IMR-90 (cell line): ENCODE measurements around the gene SRI. TPM values are rescaled to one million over a fixed set of nuclear protein-coding genes. Genes with fewer than 3 reads are reported as not detected.

ENCODE experiments used
- ATAC-seq: fragments of 200-7000 bp; cut with Tn5 transposase; 2 replicates; pipeline ENCODE4 v1.9.1; 2020; ENCODE audit warnings: low read depth, mild to moderate bottlenecking, moderate library complexity
- BruUV-seq: library from RNA; stranded (reverse); fragments of 400-500 nt; replicated peaks from 2 replicates; lab custom pipeline; 2021; lab: Mats Ljungman, UMichigan
- CTCF ChIA-PET: fragments of 300-600 bp; formaldehyde crosslinking; extraction: SDS; loops from one replicate; lab custom pipeline; 2021; ENCODE audit warnings: antibody characterized with exemption; lab: Yijun Ruan, JAX
- POLR2A ChIA-PET: fragments of 300-600 bp; sonication (Branson Sonifier 250); formaldehyde crosslinking; loops from one replicate; lab custom pipeline; 2022; ENCODE audit warnings: antibody characterized with exemption; ENCODE audit not compliant: unreplicated experiment; lab: Charles Lee
- DNase-seq: peaks from one replicate; pipeline ENCODE4 v3.0.0; 2013
- H2AFZ ChIP-seq: replicated peaks from 2 replicates; pipeline ENCODE3; 2013; ENCODE audit warnings: low read length, mild to moderate bottlenecking; ENCODE audit not compliant: poor library complexity
- H2AK5ac ChIP-seq: 2 replicates; pipeline ENCODE4 v1.6.1; 2013; ENCODE audit warnings: low read depth, low read length, inconsistent platforms
- H2AK9ac ChIP-seq: replicated peaks from 2 replicates; pipeline ENCODE3; 2013; ENCODE audit warnings: mild to moderate bottlenecking, low read depth, low read length, moderate library complexity; ENCODE audit not compliant: poor library complexity
- H2BK120ac ChIP-seq: 2 replicates; pipeline ENCODE4 v1.6.1; 2013; ENCODE audit warnings: low read depth, low read length, inconsistent platforms
- H2BK15ac ChIP-seq: 3 replicates; pipeline ENCODE4 v1.6.1; 2013; ENCODE audit warnings: low read depth, low read length, inconsistent platforms
- H2BK20ac ChIP-seq: 2 replicates; pipeline ENCODE4 v1.6.1; 2013; ENCODE audit warnings: low read depth, mild to moderate bottlenecking, inconsistent platforms, low read length, moderate library complexity
- H2BK5ac ChIP-seq: 2 replicates; pipeline ENCODE4 v1.6.1; 2013; ENCODE audit warnings: mild to moderate bottlenecking, low read depth, low read length, inconsistent platforms; ENCODE audit not compliant: poor library complexity, severe bottlenecking
- H3K14ac ChIP-seq: replicated peaks from 2 replicates; pipeline ENCODE4 v1.6.1; 2013; ENCODE audit warnings: low read depth, low read length, inconsistent platforms
- H3K18ac ChIP-seq: 2 replicates; pipeline ENCODE4 v1.6.1; 2013; ENCODE audit warnings: low read depth, low read length, control low read depth
- H3K23ac ChIP-seq: 2 replicates; pipeline ENCODE4 v1.6.1; 2013; ENCODE audit warnings: low read depth, low read length, inconsistent platforms
- H3K27ac ChIP-seq: 2 replicates; pipeline ENCODE4 v1.5.1; 2013; ENCODE audit warnings: mild to moderate bottlenecking, control low read depth, low read length; ENCODE audit not compliant: insufficient read depth
- H3K27me3 ChIP-seq: 2 replicates; pipeline ENCODE4 v1.6.1; 2013; ENCODE audit warnings: low read length; ENCODE audit not compliant: control insufficient read depth, insufficient read depth
- H3K36me3 ChIP-seq: 2 replicates; pipeline ENCODE4 v1.6.1; 2013; ENCODE audit warnings: low read length, mixed read lengths; ENCODE audit not compliant: control insufficient read depth, insufficient read depth
- H3K4ac ChIP-seq: 2 replicates; pipeline ENCODE4 v1.6.1; 2013; ENCODE audit warnings: low read depth, low read length, inconsistent platforms
- H3K4me1 ChIP-seq: 2 replicates; pipeline ENCODE4 v1.6.1; 2013; ENCODE audit warnings: low read length, mixed read lengths; ENCODE audit not compliant: control insufficient read depth, insufficient read depth
- H3K4me2 ChIP-seq: 2 replicates; pipeline ENCODE4 v1.6.1; 2013; ENCODE audit warnings: low read depth, mild to moderate bottlenecking, control low read depth, low read length, moderate library complexity
- H3K4me3 ChIP-seq: 2 replicates; pipeline ENCODE4 v1.5.1; 2013; ENCODE audit warnings: low read depth, mild to moderate bottlenecking, control low read depth, low read length, moderate library complexity; ENCODE audit not compliant: insufficient read depth
- H3K56ac ChIP-seq: 2 replicates; pipeline ENCODE4 v1.6.1; 2013; ENCODE audit warnings: low read length, inconsistent platforms; ENCODE audit not compliant: insufficient read depth; ENCODE audit errors: extremely low read depth
- H3K79me1 ChIP-seq, 2 experiments: 2 replicates each; pipeline ENCODE4 v1.6.1; 2013; ENCODE audit warnings: low read length in 2 of 2, inconsistent platforms in 1 of 2, low read depth in 1 of 2
- H3K9ac ChIP-seq: 2 replicates; pipeline ENCODE4 v1.6.1; 2013; ENCODE audit warnings: low read depth, low read length, control low read depth
- H3K9me1 ChIP-seq: 2 replicates; pipeline ENCODE4 v1.6.1; 2013; ENCODE audit warnings: low read length, inconsistent platforms; ENCODE audit not compliant: insufficient read depth
- H3K9me3 ChIP-seq: 2 replicates; pipeline ENCODE4 v1.6.1; 2013; ENCODE audit warnings: low read length; ENCODE audit not compliant: control insufficient read depth, insufficient read depth
- H4K20me1 ChIP-seq: 2 replicates; pipeline ENCODE4 v1.6.1; 2013; ENCODE audit warnings: low read length, inconsistent platforms; ENCODE audit not compliant: insufficient read depth
- H4K5ac ChIP-seq: 2 replicates; pipeline ENCODE4 v1.6.1; 2013; ENCODE audit warnings: mild to moderate bottlenecking, low read depth, low read length, control low read depth
- H4K8ac ChIP-seq, 2 experiments: 2 replicates each; pipeline ENCODE4 v1.6.1; 2013; ENCODE audit warnings: low read depth in 2 of 2, low read length in 2 of 2, control low read depth in 1 of 2, inconsistent platforms in 1 of 2
- H4K91ac ChIP-seq: 2 replicates; pipeline ENCODE4 v1.6.1; 2013; ENCODE audit warnings: low read depth, low read length, inconsistent platforms; ENCODE audit not compliant: insufficient read depth
- BHLHE40 ChIP-seq: fragments of 150-350 bp; IDR thresholded peaks from 2 replicates; pipeline ENCODE4 v1.6.1; 2016; ENCODE audit warnings: mild to moderate bottlenecking, low read depth, low read length
- CEBPB ChIP-seq: IDR thresholded peaks from 2 replicates; pipeline ENCODE4 v1.6.1; 2012; ENCODE audit warnings: low read depth, low read length, improper control_type of control experiment
- CHD1 ChIP-seq: IDR thresholded peaks from 2 replicates; pipeline ENCODE4 v1.6.1; 2012; ENCODE audit warnings: low read depth, low read length, improper control_type of control experiment
- CTCF ChIP-seq: conservative IDR thresholded peaks from 2 replicates; pipeline ENCODE4 v1.5.1; 2012; ENCODE audit warnings: mild to moderate bottlenecking, low read depth, low read length, improper control_type of control experiment
- FOS ChIP-seq: fragments of 150-350 bp; IDR thresholded peaks from 2 replicates; pipeline ENCODE4 v1.6.1; 2016; ENCODE audit warnings: low read depth, low read length
- MAFK ChIP-seq: IDR thresholded peaks from 2 replicates; pipeline ENCODE4 v1.6.1; 2012; ENCODE audit warnings: low read depth, low read length, improper control_type of control experiment
- MAZ ChIP-seq: IDR thresholded peaks from 2 replicates; pipeline ENCODE4 v1.6.1; 2012; ENCODE audit warnings: low read depth, mild to moderate bottlenecking, low read length, improper control_type of control experiment, moderate library complexity, borderline replicate concordance
- MXI1 ChIP-seq: IDR thresholded peaks from 2 replicates; pipeline ENCODE4 v1.6.1; 2012; ENCODE audit warnings: low read depth, mild to moderate bottlenecking, low read length, moderate library complexity, borderline replicate concordance
- NFE2L2 ChIP-seq: fragments of 150-350 bp; IDR thresholded peaks from 2 replicates; pipeline ENCODE4 v1.6.1; 2016; ENCODE audit warnings: low read depth, mild to moderate bottlenecking, low read length
- RCOR1 ChIP-seq: IDR thresholded peaks from 2 replicates; pipeline ENCODE4 v1.6.1; 2012; ENCODE audit warnings: mild to moderate bottlenecking, low read length, improper control_type of control experiment; ENCODE audit not compliant: insufficient replicate concordance
- RFX5 ChIP-seq: IDR thresholded peaks from 2 replicates; pipeline ENCODE4 v1.8.0; 2012; ENCODE audit warnings: low read depth, mild to moderate bottlenecking, low read length, moderate library complexity
- SMC3 ChIP-seq: fragments of 150-350 bp; IDR thresholded peaks from 2 replicates; pipeline ENCODE4 v1.6.1; 2016; ENCODE audit warnings: low read depth, mild to moderate bottlenecking, antibody characterized with exemption, low read length, moderate library complexity
- USF2 ChIP-seq: fragments of 150-350 bp; IDR thresholded peaks from 2 replicates; pipeline ENCODE4 v1.6.1; 2017; ENCODE audit warnings: mild to moderate bottlenecking, antibody characterized with exemption, low read length, low read depth
- dilution Hi-C: fragments of 300-500 bp; cut with HindIII; formaldehyde crosslinking; loops from one replicate; pipeline ENCODE4 v1.14.3; 2018; ENCODE audit warnings: low sequenced_read_pairs; ENCODE audit not compliant: unreplicated experiment
- in situ Hi-C: fragments of 300-500 bp; cut with MboI; formaldehyde crosslinking; loops from 3 replicates; pipeline ENCODE4 v1.14.3; 2019; ENCODE audit warnings: low sequenced_read_pairs, inconsistent platforms, mixed read lengths
- intact Hi-C: fragments of 100-400 bp; cut with micrococcal nuclease; formaldehyde crosslinking; loops from 2 replicates; pipeline ENCODE4 v1.10.0; 2022
- polyA plus RNA-seq, 3 experiments: library from polyadenylated mRNA; depleted of rRNA; stranded (reverse); fragments of >200 nt; gene quantifications; 2 replicates each; pipeline ENCODE4 v1.2.3, GENCODE V29; 2012; ENCODE audit warnings: low replicate concordance in 1 of 3
- total RNA-seq: library from RNA; depleted of rRNA; stranded (reverse); fragments of >200 nt; gene quantifications from 2 replicates; pipeline ENCODE4 v1.2.3, GENCODE V29; 2012

Gene SRI
- total and polyA plus RNA-seq, 2 of the 4 experiments (the other 2 are of a cell fraction): 83.3 to 115 TPM

- ChIA-PET CTCF (no interaction called here), POLR2A (no interaction called here)
- Histone ChIP-seq H4K8ac (no peak overlapping the region), H2AK5ac (no peak overlapping the region), H3K56ac (no peak overlapping the region), H2AFZ (no peak overlapping the region), H3K4ac (no peak overlapping the region), H3K14ac (no peak overlapping the region), H3K9me1 (no peaks in the 10 kb centered on the region), H2BK20ac (no peak overlapping the region), H3K18ac (no peak overlapping the region), H2BK120ac (no peak overlapping the region), H3K23ac (no peak overlapping the region), H4K91ac (no peak overlapping the region), H3K4me3 (no peak overlapping the region), H3K4me1 (peaks cover 2% of the 10 kb centered on the region), H3K36me3 (peaks cover 32% of the 10 kb centered on the region), H2BK15ac (no peak overlapping the region), H3K27me3 (no peaks in the 10 kb centered on the region), H2AK9ac (no peak overlapping the region), H3K27ac (no peak overlapping the region), H4K20me1 (no peaks in the 10 kb centered on the region; the same call in 1 of the 2 replicates), H2BK5ac (no peak overlapping the region), H3K9ac (no peak overlapping the region), H4K5ac (no peak overlapping the region), H3K79me1 (no peaks in the 10 kb centered on the region; a peak in 1 of 4 replicates), H3K4me2 (no peak overlapping the region), H3K9me3 (no peaks in the 10 kb centered on the region)
- DNase-seq: no peak
- no peak for ATAC-seq
- dilution Hi-C loops (no loop called here), intact Hi-C loops (no loop called here), in situ Hi-C loops (no loop called here)
- TF ChIP-seq RFX5 (no peak), USF2 (no peak), MAFK (no peak), BHLHE40 (no peak), CEBPB (no peak), CHD1 (no peak), CTCF (no peak), SMC3 (no peak), FOS (no peak), NFE2L2 (no peak), MXI1 (no peak), RCOR1 (no peak), MAZ (no peak)
- no TSS peak for BruUV-seq
These were observed 14.7 kb downstream of the SRI start for GRCh38 chr7:88205179-88205578.
